WTC11 (cell line): ENCODE results near the gene STK33.

Experiments used
- CTCF ChIP-seq: fragments of 200-600 bp; IDR thresholded peaks from 2 replicates; pipeline ENCODE4 v1.8.0; 2022; ENCODE audit warnings: antibody characterized with exemption
- USF1 ChIP-seq: sonication (generic); formaldehyde crosslinking; IDR thresholded peaks from 2 replicates; pipeline ENCODE4 v1.8.0; 2022; ENCODE audit warnings: mild to moderate bottlenecking, missing genetic modification reagents
- TF ChIP-seq, protein P1 (sequence below): sonication (generic); formaldehyde crosslinking; IDR thresholded peaks from 2 replicates; pipeline ENCODE4 v1.8.1; 2023; ENCODE audit warnings: mild to moderate bottlenecking, missing genetic modification reagents, moderate library complexity

DNA sequence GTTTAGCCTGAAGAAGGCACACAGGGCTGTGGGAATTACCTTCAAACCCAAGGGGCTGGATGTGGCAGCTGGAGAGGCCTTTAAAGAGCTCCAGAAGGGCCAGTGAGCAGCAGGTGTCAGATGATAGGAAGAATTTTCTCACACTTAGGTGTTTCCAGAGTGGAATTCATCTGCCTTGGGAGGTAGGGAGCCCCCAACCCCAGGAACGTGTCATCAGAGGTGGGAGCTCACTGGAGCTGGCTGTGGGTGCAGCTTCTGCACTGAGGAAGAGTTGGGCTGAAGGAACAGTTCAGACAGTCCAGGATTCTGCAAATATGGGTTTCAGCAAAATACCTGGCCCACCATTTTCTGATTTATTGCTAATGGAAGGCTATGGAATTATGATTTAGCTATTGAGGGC is 210.8 kb downstream of the STK33 start:
- TF ChIP-seq, protein P1, sequence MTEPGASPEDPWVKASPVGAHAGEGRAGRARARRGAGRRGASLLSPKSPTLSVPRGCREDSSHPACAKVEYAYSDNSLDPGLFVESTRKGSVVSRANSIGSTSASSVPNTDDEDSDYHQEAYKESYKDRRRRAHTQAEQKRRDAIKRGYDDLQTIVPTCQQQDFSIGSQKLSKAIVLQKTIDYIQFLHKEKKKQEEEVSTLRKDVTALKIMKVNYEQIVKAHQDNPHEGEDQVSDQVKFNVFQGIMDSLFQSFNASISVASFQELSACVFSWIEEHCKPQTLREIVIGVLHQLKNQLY (CRISPR knock-in tag): no peak
- no peak for TF ChIP-seq USF1 (CRISPR knock-in tag)
- no peak for TF ChIP-seq CTCF
